Measurements from ENCODE around the gene NGDN.
A peak's percentile ranks its signal among the peaks of the same experiment; 100 is the strongest.

Gene NGDN

GRCh38 chr14:23438101-23438971 lies 31.2 kb upstream of the NGDN start:
- DNase-seq (ENCODE audit: low read depth, low spot score), result no peak

GRCh38 chr14:23439107-23439835 lies 30.2 kb upstream of the NGDN start:
- DNase-seq (ENCODE audit: low read depth, low spot score), result no peak

GRCh38 chr14:23441076-23441475 lies 28.4 kb upstream of the NGDN start:
- DNase-seq (ENCODE audit: low read depth, low spot score), result no peak

- no peak for DNase-seq (ENCODE audit: low read depth, low spot score)
These were observed 26.7 kb upstream of the NGDN start for GRCh38 chr14:23442721-23443356.

GRCh38 chr14:23443411-23443812 lies 26.1 kb upstream of the NGDN start:
- DNase-seq (ENCODE audit: low read depth, low spot score), result no peak

- DNase-seq (ENCODE audit: low read depth, low spot score), result no peak
These were observed 25.6 kb upstream of the NGDN start for GRCh38 chr14:23443881-23444280.

GRCh38 chr14:23444314-23444713 lies 25.2 kb upstream of the NGDN start:
- DNase-seq (ENCODE audit: low read depth, low spot score), result no peak

DNA sequence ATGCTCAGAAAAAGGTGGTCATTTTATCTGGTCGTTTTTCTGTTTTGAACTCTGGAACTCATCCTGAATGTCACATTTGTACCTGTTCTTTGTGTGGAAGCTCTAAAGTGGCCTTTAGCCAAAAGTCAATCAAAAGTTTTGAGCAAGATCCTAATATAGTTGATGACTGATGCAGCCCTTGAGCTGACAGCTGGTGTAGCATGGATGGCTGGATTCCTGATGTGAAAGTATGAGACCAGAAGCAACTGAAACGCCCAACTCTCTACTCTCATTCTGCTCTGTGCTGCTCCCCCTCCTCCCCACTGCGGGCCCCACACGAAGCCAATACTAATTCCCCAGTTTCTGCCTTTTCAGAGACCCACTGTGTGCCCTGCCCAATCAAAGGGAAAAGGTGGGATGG lies 23.7 kb upstream of the NGDN start:
- DNase-seq (ENCODE audit: low read depth, low spot score), result no peak

- no peak for DNase-seq (ENCODE audit: low read depth, low spot score)
These were observed 23.1 kb upstream of the NGDN start for GRCh38 chr14:23446291-23446851.

DNA sequence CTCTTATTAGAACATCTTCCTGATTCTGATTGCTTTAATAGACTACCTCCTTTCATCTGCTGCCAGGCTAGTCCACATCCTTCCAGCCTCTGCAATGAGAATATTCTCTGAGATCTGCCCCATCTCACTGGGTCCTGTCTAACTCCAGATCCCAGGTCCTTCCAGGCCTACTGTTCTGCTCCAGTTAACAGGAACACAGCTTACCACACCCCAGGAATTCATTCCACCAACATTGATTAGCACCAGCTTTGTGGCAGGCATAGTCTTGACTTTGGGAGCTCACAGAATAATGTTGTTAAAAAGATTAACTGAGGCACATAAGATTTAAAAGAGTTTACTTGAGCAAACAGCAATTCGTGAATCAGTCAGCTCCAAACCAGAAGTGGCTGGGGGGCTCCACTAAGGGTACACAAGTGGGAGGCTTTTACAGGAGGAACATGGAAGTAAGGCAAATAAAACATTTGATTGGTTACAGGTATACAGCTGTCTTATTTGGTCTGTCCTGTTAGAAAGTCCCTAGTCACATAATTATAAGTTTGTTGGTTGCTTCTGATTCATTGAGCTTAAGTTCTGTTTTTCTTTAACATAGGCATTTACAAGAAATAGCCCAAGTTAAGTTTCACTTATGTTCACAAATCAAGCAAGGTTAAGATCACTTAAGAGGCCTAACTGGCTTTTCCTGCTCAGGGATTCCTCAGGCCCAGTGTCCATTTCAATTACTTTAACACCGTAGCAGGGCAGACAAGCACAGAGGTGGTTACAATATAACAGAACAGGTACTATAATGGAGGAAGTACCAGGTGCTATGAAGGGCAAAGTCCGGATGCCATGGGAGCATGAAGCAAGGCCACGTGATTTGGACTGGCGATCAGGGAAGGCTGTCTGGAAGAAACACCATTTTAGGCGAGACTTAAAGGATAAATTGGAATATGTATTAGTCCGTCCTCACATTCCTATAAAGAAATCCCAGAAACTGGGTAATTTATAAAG lies 21.8 kb upstream of the NGDN start:
- DNase-seq (ENCODE audit: low read depth, low spot score), result no peak

DNA sequence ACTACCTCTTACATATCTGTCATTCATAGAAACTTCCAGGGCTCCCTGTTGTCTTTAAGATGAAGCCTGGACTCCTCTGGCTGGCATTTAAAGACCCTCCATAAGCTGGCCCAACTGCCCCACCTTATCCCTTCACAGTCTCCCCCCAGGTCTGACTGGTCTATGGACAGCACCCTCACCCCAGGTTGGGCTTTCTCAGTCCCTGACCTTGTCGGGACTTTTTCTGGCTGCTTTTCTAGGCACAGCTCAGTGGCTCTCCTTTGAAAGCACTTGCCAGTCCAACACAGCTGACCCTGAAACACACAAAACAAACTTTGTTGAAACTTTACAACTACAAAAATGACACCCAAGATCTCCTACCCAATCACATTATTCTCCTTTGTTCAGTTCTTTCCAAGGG lies 20.2 kb upstream of the NGDN start:
- DNase-seq (ENCODE audit: low read depth, low spot score), result no peak

DNA sequence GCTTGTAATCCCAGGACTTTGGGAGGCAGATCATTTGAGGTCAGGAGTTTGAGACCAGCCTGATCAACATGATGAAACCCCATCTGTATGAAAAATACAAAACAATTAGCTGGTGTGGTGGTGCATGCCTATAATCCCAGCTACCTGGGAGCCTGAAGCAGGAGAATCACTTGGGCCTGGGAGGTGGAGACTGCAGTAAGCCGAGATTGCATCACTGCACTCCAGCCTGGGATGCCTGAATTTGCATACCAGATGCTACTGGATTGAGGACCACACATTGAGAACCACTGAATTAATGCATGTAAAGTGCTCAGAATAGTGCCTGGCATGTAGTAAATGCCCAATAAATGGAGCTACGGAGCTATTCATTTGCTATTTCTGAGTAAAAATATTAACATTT lies 19.1 kb upstream of the NGDN start:
- DNase-seq (ENCODE audit: low read depth, low spot score), result no peak

- DNase-seq (ENCODE audit: low read depth, low spot score), result no peak
These were observed 17.3 kb upstream of the NGDN start for GRCh38 chr14:23452237-23452636.

DNA sequence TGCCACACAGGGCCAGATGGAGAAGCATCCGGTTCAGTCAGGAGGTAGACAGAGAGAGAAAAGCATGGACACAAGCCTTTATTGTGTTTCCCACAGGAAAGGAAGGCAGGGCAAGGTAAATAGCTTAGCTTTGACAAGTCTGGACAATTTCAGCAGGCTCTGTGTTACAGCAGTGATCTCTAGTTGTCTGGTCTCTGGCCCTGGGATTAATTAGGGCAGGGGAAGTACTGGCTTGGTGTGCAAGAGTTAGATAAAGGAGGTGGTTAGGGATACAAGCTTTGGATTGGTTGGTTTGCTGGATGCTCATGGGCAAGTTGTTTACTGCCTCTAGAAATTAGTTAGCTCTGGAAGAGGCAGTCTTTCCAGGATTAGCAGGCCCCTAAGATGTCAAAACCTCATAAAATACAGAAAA lies 15.1 kb upstream of the NGDN start:
- no peak for DNase-seq (ENCODE audit: low read depth, low spot score)

- peak; percentile 15 for DNase-seq (ENCODE audit: low read depth, low spot score)
These were observed 12.5 kb upstream of the NGDN start for GRCh38 chr14:23456883-23457586.

DNA sequence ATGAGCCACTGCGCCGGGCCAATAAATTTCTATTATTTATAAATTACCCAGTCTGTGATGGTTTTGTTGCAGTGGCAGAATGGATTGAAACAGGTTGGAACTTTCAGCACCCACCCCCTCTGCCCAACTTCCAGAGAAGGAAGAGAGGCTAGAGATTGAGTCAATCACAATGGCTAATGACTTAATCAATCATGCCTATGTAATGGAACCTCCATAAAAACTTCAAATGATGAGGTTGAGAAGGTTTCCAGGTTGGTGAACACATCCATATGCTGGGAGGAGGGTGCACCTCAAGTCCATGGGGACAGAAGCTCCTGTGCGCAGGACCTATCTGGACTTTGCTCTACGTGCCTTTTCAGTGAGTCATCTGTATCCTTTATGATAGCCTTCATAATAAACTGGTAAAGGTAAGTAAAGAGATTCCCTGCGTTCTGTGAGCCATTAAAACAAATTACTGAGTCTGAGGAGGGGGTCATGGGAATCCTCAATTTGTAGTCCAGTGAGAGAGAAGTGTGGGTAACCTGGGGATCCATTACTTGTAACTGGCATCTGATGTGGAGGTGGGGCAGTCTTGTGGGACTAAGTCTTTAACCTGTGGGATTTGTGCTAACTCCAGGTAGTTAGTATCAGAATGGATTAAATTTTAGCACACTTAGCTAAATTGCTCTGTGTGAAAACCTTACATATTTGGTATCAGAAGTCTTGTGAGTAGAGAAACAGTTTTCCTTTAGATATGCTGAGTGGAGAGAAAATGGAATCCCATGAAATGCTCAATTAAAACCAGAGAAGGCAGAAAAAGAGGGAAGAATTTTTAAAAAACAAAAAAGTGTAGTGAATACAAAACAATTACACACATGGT lies 11.7 kb upstream of the NGDN start:
- DNase-seq (ENCODE audit: low read depth, low spot score), result no peak

- no peak for DNase-seq (ENCODE audit: low read depth, low spot score)
These were observed 8.5 kb upstream of the NGDN start for GRCh38 chr14:23460960-23461359.

DNA sequence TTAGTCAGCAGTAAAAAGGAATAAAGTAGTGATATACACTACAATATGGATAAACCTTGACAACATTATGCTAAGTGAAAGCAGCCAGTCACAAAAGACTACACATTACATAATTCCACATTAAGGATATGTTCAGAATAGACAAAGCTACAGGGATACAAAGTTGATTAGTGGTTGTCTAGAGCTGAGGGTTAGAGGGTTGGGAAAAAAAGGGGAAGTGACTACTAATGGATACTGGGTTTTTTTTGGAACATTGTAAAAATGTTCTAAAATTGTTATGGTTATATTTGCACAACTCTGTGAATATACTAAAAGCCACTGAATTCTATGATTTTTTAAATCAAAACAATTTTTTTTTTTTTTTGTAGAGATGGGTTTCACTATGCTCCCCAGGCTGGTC lies 4.8 kb upstream of the NGDN start:
- DNase-seq (ENCODE audit: low read depth, low spot score), result no peak

DNA sequence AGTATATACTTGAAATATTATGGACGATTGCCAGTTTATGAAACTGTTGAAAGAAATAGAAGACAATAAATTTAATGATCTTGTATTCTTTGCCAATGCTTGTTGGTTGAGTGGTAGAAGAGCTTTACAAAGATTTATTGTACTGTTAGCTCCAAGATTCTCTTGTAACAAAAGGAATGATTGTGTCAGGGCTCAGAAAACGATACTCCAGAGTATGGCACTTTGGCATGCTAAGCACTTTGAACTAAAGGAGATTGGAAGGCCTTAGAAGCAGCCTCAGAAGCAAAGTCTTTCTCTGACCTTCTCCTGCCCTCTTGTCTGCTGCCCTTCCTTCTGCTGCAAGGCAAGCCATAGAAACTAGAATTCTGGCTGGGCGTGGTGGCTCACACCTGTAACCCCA lies 4.2 kb upstream of the NGDN start:
- no peak for DNase-seq (ENCODE audit: low read depth, low spot score)

All from astrocyte of the hippocampus (primary cell).